GM13976 (cell line): Measurements from ENCODE around the gene FOXP2.

Source experiments
- DNase-seq: peaks from one replicate; pipeline ENCODE4 v3.0.0; 2012; ENCODE audit warnings: low spot score
- in situ Hi-C: fragments of 300-500 bp; cut with MboI; formaldehyde crosslinking; loops from one replicate; pipeline ENCODE4 v1.12.0; 2022; ENCODE audit warnings: low sequenced_read_pairs, mixed read lengths, inconsistent platforms; ENCODE audit not compliant: unreplicated experiment
- TF ChIP-seq, protein P1 (sequence below): IDR thresholded peaks from 2 replicates; pipeline ENCODE4 v1.5.1; 2012; ENCODE audit warnings: borderline replicate concordance, mild to moderate bottlenecking; ENCODE audit not compliant: insufficient read depth; ENCODE audit errors: extremely low read depth, missing control alignments, control extremely low read depth

The FOXP2 gene

DNA sequence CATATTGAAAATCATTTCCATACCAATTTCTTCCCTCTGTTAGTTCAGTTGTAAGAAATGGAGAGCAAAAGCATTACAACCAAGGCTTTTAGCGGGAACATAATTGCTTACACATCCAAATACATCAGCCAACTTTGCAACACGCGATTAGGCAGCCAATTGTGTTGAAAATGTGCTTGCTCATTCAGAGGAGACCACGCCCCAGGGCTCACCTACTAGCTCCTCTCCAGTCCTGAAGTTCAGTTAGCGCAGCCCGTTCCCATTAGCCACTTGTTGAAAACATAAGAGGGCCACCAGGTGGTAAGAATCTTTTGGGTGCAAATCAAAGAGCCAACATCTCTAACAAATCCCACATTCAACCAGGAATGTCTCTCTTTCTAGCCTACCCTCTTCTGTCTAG lies 294.0 kb downstream of the FOXP2 start:
- no peak for DNase-seq
- TF ChIP-seq, protein P1, sequence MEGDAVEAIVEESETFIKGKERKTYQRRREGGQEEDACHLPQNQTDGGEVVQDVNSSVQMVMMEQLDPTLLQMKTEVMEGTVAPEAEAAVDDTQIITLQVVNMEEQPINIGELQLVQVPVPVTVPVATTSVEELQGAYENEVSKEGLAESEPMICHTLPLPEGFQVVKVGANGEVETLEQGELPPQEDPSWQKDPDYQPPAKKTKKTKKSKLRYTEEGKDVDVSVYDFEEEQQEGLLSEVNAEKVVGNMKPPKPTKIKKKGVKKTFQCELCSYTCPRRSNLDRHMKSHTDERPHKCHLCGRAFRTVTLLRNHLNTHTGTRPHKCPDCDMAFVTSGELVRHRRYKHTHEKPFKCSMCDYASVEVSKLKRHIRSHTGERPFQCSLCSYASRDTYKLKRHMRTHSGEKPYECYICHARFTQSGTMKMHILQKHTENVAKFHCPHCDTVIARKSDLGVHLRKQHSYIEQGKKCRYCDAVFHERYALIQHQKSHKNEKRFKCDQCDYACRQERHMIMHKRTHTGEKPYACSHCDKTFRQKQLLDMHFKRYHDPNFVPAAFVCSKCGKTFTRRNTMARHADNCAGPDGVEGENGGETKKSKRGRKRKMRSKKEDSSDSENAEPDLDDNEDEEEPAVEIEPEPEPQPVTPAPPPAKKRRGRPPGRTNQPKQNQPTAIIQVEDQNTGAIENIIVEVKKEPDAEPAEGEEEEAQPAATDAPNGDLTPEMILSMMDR, result no peak
- in situ Hi-C loops, result no loop called here

DNA sequence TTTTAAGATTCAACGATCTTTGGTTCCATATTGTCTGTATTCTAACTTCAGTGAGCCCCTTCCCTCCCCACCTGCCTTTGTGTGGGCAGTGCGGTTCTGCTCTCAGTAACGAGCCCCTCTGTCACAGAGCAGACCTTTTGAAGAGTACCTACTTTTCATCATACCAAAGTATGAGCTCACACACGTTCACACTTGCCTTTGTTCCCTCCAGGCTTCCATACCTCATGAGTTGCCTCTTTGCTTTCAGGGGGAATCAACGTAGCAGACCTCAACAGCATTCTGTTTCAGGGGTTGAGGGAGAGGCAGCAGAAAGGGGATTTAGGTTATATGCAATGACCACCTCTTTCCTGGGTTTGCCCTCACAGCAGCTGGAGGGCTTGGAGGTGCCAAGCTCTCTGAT lies 295.9 kb downstream of the FOXP2 start:
- no peak for DNase-seq
- in situ Hi-C loops, result no loop called here
- TF ChIP-seq, protein P1, result no peak

GRCh38 chr7:114711241-114711640 lies 296.6 kb downstream of the FOXP2 start:
- no peak for DNase-seq
- TF ChIP-seq, protein P1, result no peak
- in situ Hi-C loops, result no loop called here

GRCh38 chr7:114715907-114716306 lies 301.3 kb downstream of the FOXP2 start:
- DNase-seq, result no peak
- TF ChIP-seq, protein P1, result no peak
- in situ Hi-C loops, result no loop called here

DNA sequence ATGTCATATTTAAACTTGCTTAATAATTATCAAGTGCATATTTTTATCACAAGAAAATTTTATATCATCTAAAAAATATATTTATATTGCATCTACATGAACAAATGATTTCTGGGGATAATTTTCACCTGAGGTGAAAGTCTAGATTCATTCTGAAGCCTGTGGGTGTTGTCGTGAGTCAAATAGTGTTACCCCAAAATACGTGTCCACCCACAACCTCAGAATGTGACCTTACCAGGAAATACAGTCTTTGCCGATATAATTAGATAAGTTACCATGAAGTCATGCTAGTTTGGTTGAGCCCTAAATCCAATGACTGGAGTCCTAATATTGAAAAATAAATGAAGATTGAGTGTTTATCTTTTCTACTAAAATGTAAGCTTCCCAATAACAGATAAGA lies 304.2 kb downstream of the FOXP2 start:
- in situ Hi-C loops, result no loop called here
- DNase-seq, result peak; percentile 9
- TF ChIP-seq, protein P1, result no peak

DNA sequence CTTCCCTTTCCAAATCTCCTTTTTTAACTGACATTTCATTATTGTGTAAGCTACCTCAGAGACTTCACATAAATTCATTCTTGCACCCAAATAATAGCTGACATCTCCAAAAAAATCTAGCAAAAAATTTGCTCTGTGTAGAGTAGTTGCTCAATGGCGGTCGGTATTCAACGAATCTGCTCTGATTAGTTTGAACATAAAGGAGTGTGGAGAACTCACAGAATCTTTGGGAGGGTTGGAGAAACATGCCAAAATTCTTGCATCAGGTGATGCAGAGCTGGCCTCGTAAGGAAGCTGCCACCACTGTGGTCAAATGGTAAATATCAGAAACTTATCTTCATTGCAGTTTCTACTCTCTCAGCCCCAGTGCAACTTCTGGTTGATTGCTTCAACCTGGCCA lies 306.1 kb downstream of the FOXP2 start:
- no peak for DNase-seq
- TF ChIP-seq, protein P1, result no peak
- in situ Hi-C loops, result no loop called here

DNA sequence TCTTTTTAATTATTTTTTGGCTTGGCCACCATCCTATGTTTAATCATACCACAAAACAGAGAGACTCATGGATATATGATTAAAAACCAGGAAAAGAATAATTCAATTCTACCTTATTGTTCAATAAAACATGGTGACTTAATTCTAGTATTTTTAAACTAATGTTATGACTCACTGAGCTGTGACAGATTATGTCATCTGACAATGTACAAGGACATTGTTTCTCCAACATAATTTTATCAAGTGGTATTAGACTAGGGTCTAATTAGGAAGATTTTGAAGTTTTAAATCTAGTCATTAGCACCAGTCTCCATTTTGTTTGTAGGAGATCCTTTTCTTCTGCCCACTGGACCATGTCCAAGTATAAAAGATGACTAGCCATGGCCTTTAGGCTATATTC lies 307.9 kb downstream of the FOXP2 start:
- in situ Hi-C loops, result no loop called here
- no peak for DNase-seq
- TF ChIP-seq, protein P1, result no peak
